IMR-90 (cell line): ENCODE measurements around the gene KCNK4. TPM values are rescaled to one million over a fixed set of nuclear protein-coding genes. Genes with fewer than 3 reads are reported as not detected.
A peak's percentile ranks its signal among the peaks of the same experiment; 100 is the strongest.

Experiments
- ATAC-seq: fragments of 200-7000 bp; cut with Tn5 transposase; 2 replicates; pipeline ENCODE4 v1.9.1; 2020; ENCODE audit warnings: low read depth, mild to moderate bottlenecking, moderate library complexity
- BruUV-seq: library from RNA; stranded (reverse); fragments of 400-500 nt; replicated peaks from 2 replicates; lab custom pipeline; 2021; lab: Mats Ljungman, UMichigan
- CTCF ChIA-PET: fragments of 300-600 bp; formaldehyde crosslinking; extraction: SDS; loops from one replicate; lab custom pipeline; 2021; ENCODE audit warnings: antibody characterized with exemption; lab: Yijun Ruan, JAX
- POLR2A ChIA-PET: fragments of 300-600 bp; sonication (Branson Sonifier 250); formaldehyde crosslinking; loops from one replicate; lab custom pipeline; 2022; ENCODE audit warnings: antibody characterized with exemption; ENCODE audit not compliant: unreplicated experiment; lab: Charles Lee
- DNase-seq: peaks from one replicate; pipeline ENCODE4 v3.0.0; 2013
- H2AFZ ChIP-seq: replicated peaks from 2 replicates; pipeline ENCODE3; 2013; ENCODE audit warnings: low read length, mild to moderate bottlenecking; ENCODE audit not compliant: poor library complexity
- H2AK5ac ChIP-seq: 2 replicates; pipeline ENCODE4 v1.6.1; 2013; ENCODE audit warnings: low read depth, low read length, inconsistent platforms
- H2AK9ac ChIP-seq: replicated peaks from 2 replicates; pipeline ENCODE3; 2013; ENCODE audit warnings: mild to moderate bottlenecking, low read depth, low read length, moderate library complexity; ENCODE audit not compliant: poor library complexity
- H2BK120ac ChIP-seq: 2 replicates; pipeline ENCODE4 v1.6.1; 2013; ENCODE audit warnings: low read depth, low read length, inconsistent platforms
- H2BK15ac ChIP-seq: 3 replicates; pipeline ENCODE4 v1.6.1; 2013; ENCODE audit warnings: low read depth, low read length, inconsistent platforms
- H2BK20ac ChIP-seq: 2 replicates; pipeline ENCODE4 v1.6.1; 2013; ENCODE audit warnings: low read depth, mild to moderate bottlenecking, inconsistent platforms, low read length, moderate library complexity
- H2BK5ac ChIP-seq: 2 replicates; pipeline ENCODE4 v1.6.1; 2013; ENCODE audit warnings: mild to moderate bottlenecking, low read depth, low read length, inconsistent platforms; ENCODE audit not compliant: poor library complexity, severe bottlenecking
- H3K14ac ChIP-seq: replicated peaks from 2 replicates; pipeline ENCODE4 v1.6.1; 2013; ENCODE audit warnings: low read depth, low read length, inconsistent platforms
- H3K18ac ChIP-seq: 2 replicates; pipeline ENCODE4 v1.6.1; 2013; ENCODE audit warnings: low read depth, low read length, control low read depth
- H3K23ac ChIP-seq: 2 replicates; pipeline ENCODE4 v1.6.1; 2013; ENCODE audit warnings: low read depth, low read length, inconsistent platforms
- H3K27ac ChIP-seq: 2 replicates; pipeline ENCODE4 v1.5.1; 2013; ENCODE audit warnings: mild to moderate bottlenecking, control low read depth, low read length; ENCODE audit not compliant: insufficient read depth
- H3K27me3 ChIP-seq: 2 replicates; pipeline ENCODE4 v1.6.1; 2013; ENCODE audit warnings: low read length; ENCODE audit not compliant: control insufficient read depth, insufficient read depth
- H3K36me3 ChIP-seq: 2 replicates; pipeline ENCODE4 v1.6.1; 2013; ENCODE audit warnings: low read length, mixed read lengths; ENCODE audit not compliant: control insufficient read depth, insufficient read depth
- H3K4ac ChIP-seq: 2 replicates; pipeline ENCODE4 v1.6.1; 2013; ENCODE audit warnings: low read depth, low read length, inconsistent platforms
- H3K4me1 ChIP-seq: 2 replicates; pipeline ENCODE4 v1.6.1; 2013; ENCODE audit warnings: low read length, mixed read lengths; ENCODE audit not compliant: control insufficient read depth, insufficient read depth
- H3K4me2 ChIP-seq: 2 replicates; pipeline ENCODE4 v1.6.1; 2013; ENCODE audit warnings: low read depth, mild to moderate bottlenecking, control low read depth, low read length, moderate library complexity
- H3K4me3 ChIP-seq: 2 replicates; pipeline ENCODE4 v1.5.1; 2013; ENCODE audit warnings: low read depth, mild to moderate bottlenecking, control low read depth, low read length, moderate library complexity; ENCODE audit not compliant: insufficient read depth
- H3K56ac ChIP-seq: 2 replicates; pipeline ENCODE4 v1.6.1; 2013; ENCODE audit warnings: low read length, inconsistent platforms; ENCODE audit not compliant: insufficient read depth; ENCODE audit errors: extremely low read depth
- H3K79me1 ChIP-seq, 2 experiments: 2 replicates each; pipeline ENCODE4 v1.6.1; 2013; ENCODE audit warnings: low read length in 2 of 2, inconsistent platforms in 1 of 2, low read depth in 1 of 2
- H3K9ac ChIP-seq: 2 replicates; pipeline ENCODE4 v1.6.1; 2013; ENCODE audit warnings: low read depth, low read length, control low read depth
- H3K9me1 ChIP-seq: 2 replicates; pipeline ENCODE4 v1.6.1; 2013; ENCODE audit warnings: low read length, inconsistent platforms; ENCODE audit not compliant: insufficient read depth
- H3K9me3 ChIP-seq: 2 replicates; pipeline ENCODE4 v1.6.1; 2013; ENCODE audit warnings: low read length; ENCODE audit not compliant: control insufficient read depth, insufficient read depth
- H4K20me1 ChIP-seq: 2 replicates; pipeline ENCODE4 v1.6.1; 2013; ENCODE audit warnings: low read length, inconsistent platforms; ENCODE audit not compliant: insufficient read depth
- H4K5ac ChIP-seq: 2 replicates; pipeline ENCODE4 v1.6.1; 2013; ENCODE audit warnings: mild to moderate bottlenecking, low read depth, low read length, control low read depth
- H4K8ac ChIP-seq, 2 experiments: 2 replicates each; pipeline ENCODE4 v1.6.1; 2013; ENCODE audit warnings: low read depth in 2 of 2, low read length in 2 of 2, control low read depth in 1 of 2, inconsistent platforms in 1 of 2
- H4K91ac ChIP-seq: 2 replicates; pipeline ENCODE4 v1.6.1; 2013; ENCODE audit warnings: low read depth, low read length, inconsistent platforms; ENCODE audit not compliant: insufficient read depth
- CEBPB ChIP-seq: IDR thresholded peaks from 2 replicates; pipeline ENCODE4 v1.6.1; 2012; ENCODE audit warnings: low read depth, low read length, improper control_type of control experiment
- CHD1 ChIP-seq: IDR thresholded peaks from 2 replicates; pipeline ENCODE4 v1.6.1; 2012; ENCODE audit warnings: low read depth, low read length, improper control_type of control experiment
- ELK1 ChIP-seq: fragments of 150-350 bp; IDR thresholded peaks from 2 replicates; pipeline ENCODE4 v1.6.1; 2016; ENCODE audit warnings: low read depth, mild to moderate bottlenecking, low read length, moderate library complexity, borderline replicate concordance
- MAZ ChIP-seq: IDR thresholded peaks from 2 replicates; pipeline ENCODE4 v1.6.1; 2012; ENCODE audit warnings: low read depth, mild to moderate bottlenecking, low read length, improper control_type of control experiment, moderate library complexity, borderline replicate concordance
- POLR2A ChIP-seq: IDR thresholded peaks from 2 replicates; pipeline ENCODE4 v1.6.1; 2012; ENCODE audit warnings: mild to moderate bottlenecking, low read depth, low read length
- RAD21 ChIP-seq: IDR thresholded peaks from 2 replicates; pipeline ENCODE4 v1.6.1; 2012; ENCODE audit warnings: low read length, improper control_type of control experiment
- RCOR1 ChIP-seq: IDR thresholded peaks from 2 replicates; pipeline ENCODE4 v1.6.1; 2012; ENCODE audit warnings: mild to moderate bottlenecking, low read length, improper control_type of control experiment; ENCODE audit not compliant: insufficient replicate concordance
- RFX5 ChIP-seq: IDR thresholded peaks from 2 replicates; pipeline ENCODE4 v1.8.0; 2012; ENCODE audit warnings: low read depth, mild to moderate bottlenecking, low read length, moderate library complexity
- WGBS, 2 experiments: methylation state at CpG; one replicate each; pipeline versions ENCODE4 v1.1.5 to v1.1.7; 2013; ENCODE audit warnings: missing lambda C conversion rate in 2 of 2; ENCODE audit not compliant: insufficient read length in 1 of 2; ENCODE audit errors: extremely low coverage in 2 of 2; 5-methylcytosine and 5-hydroxymethylcytosine counted together
- dilution Hi-C: fragments of 300-500 bp; cut with HindIII; formaldehyde crosslinking; loops from one replicate; pipeline ENCODE4 v1.14.3; 2018; ENCODE audit warnings: low sequenced_read_pairs; ENCODE audit not compliant: unreplicated experiment
- in situ Hi-C: fragments of 300-500 bp; cut with MboI; formaldehyde crosslinking; loops from 3 replicates; pipeline ENCODE4 v1.14.3; 2019; ENCODE audit warnings: low sequenced_read_pairs, inconsistent platforms, mixed read lengths
- intact Hi-C: fragments of 100-400 bp; cut with micrococcal nuclease; formaldehyde crosslinking; loops from 2 replicates; pipeline ENCODE4 v1.10.0; 2022
- polyA plus RNA-seq, 3 experiments: library from polyadenylated mRNA; depleted of rRNA; stranded (reverse); fragments of >200 nt; gene quantifications; 2 replicates each; pipeline ENCODE4 v1.2.3, GENCODE V29; 2012; ENCODE audit warnings: low replicate concordance in 1 of 3
- total RNA-seq: library from RNA; depleted of rRNA; stranded (reverse); fragments of >200 nt; gene quantifications from 2 replicates; pipeline ENCODE4 v1.2.3, GENCODE V29; 2012

KCNK4 gene
- total and polyA plus RNA-seq, 2 of the 4 experiments (the other 2 are of a cell fraction): not detected

GRCh38 chr11:64268893-64269539, 22.1 kb upstream of the KCNK4 start:
- CTCF ChIA-PET: interaction anchor here (1.3 to 1.5 kb wide), 2 partner anchors 8 to 65 kb away, joined by 3 read pairs; no protein-coding TSS in a partner anchor
- peak; percentile 10 for ATAC-seq

More at GRCh38 chr11:64268893-64269539, 22.1 kb upstream of the KCNK4 start:
- peak; percentile 41 for DNase-seq
- Histone ChIP-seq H3K9ac (peak overlapping the region; percentile 75), H3K23ac (peak overlapping the region; percentile 74), H3K4ac (peak overlapping the region; percentile 88), H3K27me3 (no peaks in the 10 kb centered on the region), H3K4me3 (peak overlapping the region; percentile 56), H4K5ac (peak overlapping the region; percentile 51), H3K14ac (peak overlapping the region; percentile 87), H4K91ac (peak overlapping the region; percentile 94), H3K18ac (peak overlapping the region; percentile 1; the same call in 1 of the 2 replicates), H4K8ac (peak overlapping the region; percentile 77 to 96), H3K9me1 (peaks cover 5% of the 10 kb centered on the region; the same call in 1 of the 2 replicates), H3K27ac (peak overlapping the region; percentile 76), H4K20me1 (no peaks in the 10 kb centered on the region; the same call in 1 of the 2 replicates), H2AK5ac (peak overlapping the region; percentile 94), H2AFZ (peak overlapping the region; percentile 96), H2BK20ac (0 out of 2 replicates have a peak overlapping the region, but pooled peaks have one; percentile 20), H3K9me3 (no peaks in the 10 kb centered on the region), H3K56ac (peak overlapping the region; percentile 82), H2BK120ac (peak overlapping the region; percentile 67), H2AK9ac (peak overlapping the region; percentile 90), H3K4me1 (peaks cover 11% of the 10 kb centered on the region), H3K4me2 (peak overlapping the region; percentile 73), H2BK5ac (peak overlapping the region; percentile 61), H3K36me3 (peaks cover 10% of the 10 kb centered on the region; the same call in 1 of the 2 replicates), H2BK15ac (0 out of 3 replicates have a peak overlapping the region, but pooled peaks have one; percentile 39), H3K79me1 (peaks cover 9 to 33% of the 10 kb centered on the region in 2 experiments)
- no TSS peak for BruUV-seq
- TF ChIP-seq RCOR1 (no peak), CHD1 (no peak), RAD21 (no peak), MAZ (no peak), ELK1 (no peak), CEBPB (peak; percentile 37; the same call in 1 of the 2 replicates), RFX5 (no peak), POLR2A (no peak)
- in situ Hi-C loops (no loop called here), dilution Hi-C loops (no loop called here), intact Hi-C loops (loop anchor here (1.0 kb wide), 1 partner anchor 39 kb away; the partner anchor contains the start of gene DNAJC4)
- 20% methylated on average over 1 of the region's 34 CpGs; no CpG with 5 or more reads in 1 of the 2 experiments for WGBS, 2 experiments
- POLR2A ChIA-PET: interaction anchor here (1.2 kb wide), 1 partner anchor 19 kb away, joined by 3 read pairs; no protein-coding TSS in a partner anchor
